Stimulated activated CD8-positive, alpha-beta memory T cell treated with anti-CD3 and anti-CD28 coated beads, Interleukin-12 subunit alpha, Interleukin-12 subunit beta, amount 100 ng/mL, for 24 hours (primary cell): ENCODE measurements around the gene ATXN7.

Experiments used
- DNase-seq: peaks from one replicate; pipeline ENCODE4 v3.0.0-alpha.2; 2020; ENCODE audit errors: extremely low read depth

Gene ATXN7

DNA sequence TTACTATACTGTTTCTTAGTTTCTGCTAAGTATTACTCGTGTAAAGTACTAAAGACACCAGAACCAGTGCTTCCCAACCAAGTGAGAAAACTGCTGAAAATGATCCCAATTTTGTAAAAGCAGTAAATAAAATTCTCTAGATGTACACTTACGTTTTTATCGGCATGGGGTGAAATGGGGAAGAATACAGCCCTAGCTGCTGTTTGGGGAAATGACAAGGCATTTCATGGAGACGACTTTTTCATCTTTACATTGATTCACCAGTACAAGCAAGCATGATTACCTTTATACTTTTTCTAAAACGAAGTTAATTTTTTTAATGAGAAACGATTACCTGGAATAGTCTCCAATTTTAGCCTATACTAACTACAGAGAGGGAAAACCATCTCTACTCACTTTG is 158.3 kb downstream of the ATXN7 start:
- no peak for DNase-seq

DNA sequence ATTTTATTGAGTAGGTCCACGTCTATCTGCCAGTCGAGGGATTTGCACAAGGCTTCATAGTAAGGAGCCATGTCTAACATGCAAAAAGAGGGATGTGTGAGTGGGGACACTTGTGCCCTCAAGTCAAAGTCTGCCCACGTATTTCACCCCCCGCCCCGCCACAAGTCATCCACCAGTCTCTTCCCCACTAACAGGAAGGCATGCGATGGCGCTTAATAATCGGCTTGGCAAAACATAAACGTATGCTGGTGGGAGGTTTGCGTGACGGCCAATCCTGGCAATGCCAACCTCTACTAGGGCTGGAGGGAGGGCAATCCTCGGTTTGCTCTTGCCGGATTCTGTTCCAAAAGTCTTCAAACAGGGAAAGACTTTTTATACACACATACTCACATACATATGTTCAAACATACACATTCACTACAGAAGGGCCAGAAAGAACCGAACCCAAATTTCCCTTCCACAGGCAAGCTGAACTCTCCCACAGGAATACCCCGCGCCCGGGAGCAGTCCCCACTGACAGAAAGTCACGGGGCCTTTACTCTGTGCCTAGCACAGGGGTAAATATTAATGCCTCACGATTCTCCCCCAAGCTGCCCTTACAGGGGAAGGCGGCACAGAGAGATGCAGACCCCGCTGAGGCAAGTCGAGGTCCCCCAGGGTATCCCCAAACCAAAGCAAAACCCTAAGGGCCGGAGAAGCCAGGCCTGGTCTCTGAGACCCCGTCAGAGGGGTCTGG is 159.0 kb downstream of the ATXN7 start:
- DNase-seq: no peak

DNA sequence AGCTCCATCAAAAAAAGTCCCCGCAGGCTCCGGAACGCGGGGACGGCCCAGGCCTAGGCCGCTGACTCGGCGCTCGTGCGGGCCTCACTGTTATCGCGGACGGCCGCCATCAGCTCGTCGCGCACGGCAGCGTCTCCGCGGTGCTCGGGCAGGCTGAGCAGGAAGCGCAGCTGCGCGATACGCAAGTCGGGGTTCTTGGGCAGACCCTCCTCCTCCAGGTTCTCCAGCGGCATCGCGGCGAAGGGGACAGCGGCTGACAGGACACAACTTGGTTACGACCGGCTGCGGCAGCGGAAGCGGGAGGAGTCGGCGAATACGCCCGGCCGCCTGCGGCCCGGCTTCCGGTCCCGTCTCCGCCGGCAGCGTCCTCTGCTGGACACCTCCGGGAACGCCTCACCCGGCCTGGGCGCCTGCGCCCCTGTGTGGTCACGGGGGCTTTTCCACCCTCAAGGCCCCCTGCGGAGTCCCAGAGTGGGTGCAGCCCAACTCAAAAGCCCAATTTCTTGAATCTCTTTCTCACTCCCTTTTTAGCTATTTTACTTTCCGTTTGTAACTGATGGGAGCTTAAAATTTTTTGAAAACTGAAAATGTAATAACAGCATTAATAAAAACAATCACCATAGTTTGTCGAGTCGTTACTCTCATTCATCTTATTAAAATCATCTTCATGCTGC is 159.7 kb downstream of the ATXN7 start, which contains the start of gene PSMD6:
Gene PSMD6 (minus strand): TSS at position 308 of the 674 bp plus-strand sequence. CDS start 75 bp downstream, at position 233.
- peak; percentile 81 for DNase-seq

DNA sequence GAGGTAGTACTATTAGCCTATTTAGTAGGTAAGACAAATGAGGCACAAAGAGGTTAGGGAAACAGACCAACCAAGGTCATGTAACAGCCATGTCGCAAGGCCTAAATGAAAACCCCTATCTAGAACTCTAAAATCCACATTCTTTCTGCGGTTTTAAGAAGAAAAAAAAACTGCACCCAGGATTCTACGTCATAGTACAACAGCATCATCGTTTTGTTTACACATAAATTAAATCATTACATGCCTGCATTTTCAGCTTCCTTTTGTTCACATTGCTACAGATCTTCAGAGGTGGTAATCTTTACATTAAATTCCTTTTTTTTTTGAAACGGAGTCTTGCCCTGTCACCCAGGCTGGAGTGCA is 160.2 kb downstream of the ATXN7 start:
- DNase-seq: no peak

DNA sequence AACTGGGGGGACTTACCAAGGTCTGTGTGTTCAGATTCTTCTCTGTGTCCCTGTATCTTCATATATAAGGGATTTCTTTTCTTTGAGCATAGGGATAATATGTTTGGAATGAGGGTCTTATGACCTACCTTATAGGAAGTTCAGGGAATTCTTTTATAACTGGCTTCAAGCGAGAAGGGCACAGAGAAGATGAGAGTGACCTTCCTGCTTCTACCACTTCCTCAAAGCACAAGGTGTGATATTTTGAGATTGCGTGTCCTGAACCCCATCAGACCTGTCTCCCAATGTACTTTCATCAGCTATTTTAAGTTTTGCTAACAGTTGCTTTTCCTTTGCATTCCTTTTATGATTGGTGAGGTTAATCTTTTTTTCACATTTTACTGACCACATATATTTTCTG is 162.7 kb downstream of the ATXN7 start:
- no peak for DNase-seq

DNA sequence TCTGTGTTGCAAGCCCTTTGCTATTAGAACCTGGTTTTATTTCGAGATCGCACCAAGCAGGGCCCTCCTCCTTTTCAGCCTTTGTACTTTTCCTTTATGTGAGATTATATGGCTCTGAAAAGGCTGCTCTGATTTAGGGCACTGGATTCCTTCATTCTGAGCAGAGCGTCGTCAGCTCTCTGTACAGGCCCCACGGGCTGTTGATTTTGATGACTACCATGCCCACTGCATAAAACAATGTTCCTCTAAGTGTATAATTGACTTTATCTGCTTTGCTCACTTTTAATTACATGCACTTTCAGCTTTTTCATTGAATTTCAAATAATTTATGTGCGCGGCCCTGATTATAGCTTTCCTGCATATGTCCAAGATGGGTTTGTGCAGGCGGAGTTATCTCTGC is 164.0 kb downstream of the ATXN7 start:
- no peak for DNase-seq

DNA sequence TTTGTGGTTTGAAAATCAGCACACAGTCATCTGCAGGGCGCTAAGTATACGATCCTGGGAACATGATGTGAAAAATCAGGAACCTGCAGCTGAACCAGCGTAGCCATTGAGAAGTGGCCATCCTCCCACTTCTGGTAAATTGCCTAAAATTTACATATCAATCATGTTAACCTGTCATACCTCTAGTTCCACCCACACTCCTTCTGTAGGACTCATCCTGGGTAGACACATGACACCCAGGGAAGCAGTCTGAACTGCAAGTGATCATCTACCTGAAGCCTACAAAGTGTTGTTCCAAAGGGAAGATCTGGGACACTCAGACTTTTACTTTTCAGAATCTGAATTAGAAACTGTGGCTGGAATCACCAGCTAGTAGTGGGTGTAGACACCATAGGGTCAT is 165.1 kb downstream of the ATXN7 start:
- no peak for DNase-seq

DNA sequence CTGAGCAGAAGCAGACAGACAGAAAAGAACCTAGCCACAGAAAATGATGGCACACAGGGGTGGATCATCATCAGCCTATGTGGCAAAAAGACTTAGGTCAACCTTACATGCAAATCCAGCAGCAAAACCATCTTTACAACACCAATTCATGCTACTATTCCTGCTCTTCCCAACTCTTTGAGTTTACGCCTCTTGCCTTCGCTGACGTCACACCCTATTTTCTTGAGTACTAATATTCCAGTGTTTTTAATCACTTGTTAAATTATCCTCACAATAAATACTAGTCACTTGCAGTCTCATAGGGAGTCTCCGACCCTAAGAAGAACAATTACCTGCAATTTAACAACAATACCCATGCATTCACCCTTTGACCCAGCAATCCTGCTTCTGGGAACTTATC is 165.6 kb downstream of the ATXN7 start:
- DNase-seq: no peak

DNA sequence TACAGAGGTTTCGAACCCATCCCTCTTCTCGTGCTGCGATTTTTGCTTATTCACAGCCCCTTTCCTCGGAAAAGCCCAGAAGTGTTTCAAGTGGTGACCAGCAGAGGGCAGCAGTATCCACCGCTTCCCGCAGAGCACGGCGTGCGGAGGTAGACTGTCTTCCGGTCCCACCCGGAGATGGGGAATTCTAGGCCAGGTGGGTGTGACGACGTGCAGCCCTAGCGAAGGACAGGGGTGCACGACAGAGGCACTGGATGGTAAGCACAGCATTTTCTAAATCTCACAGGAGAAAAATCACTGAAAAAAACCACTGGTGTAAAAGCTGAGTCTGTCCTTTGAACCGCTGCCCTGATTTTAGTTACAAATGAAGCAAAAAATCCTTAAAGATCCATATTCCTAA is 167.1 kb downstream of the ATXN7 start:
- DNase-seq: peak; percentile 45

DNA sequence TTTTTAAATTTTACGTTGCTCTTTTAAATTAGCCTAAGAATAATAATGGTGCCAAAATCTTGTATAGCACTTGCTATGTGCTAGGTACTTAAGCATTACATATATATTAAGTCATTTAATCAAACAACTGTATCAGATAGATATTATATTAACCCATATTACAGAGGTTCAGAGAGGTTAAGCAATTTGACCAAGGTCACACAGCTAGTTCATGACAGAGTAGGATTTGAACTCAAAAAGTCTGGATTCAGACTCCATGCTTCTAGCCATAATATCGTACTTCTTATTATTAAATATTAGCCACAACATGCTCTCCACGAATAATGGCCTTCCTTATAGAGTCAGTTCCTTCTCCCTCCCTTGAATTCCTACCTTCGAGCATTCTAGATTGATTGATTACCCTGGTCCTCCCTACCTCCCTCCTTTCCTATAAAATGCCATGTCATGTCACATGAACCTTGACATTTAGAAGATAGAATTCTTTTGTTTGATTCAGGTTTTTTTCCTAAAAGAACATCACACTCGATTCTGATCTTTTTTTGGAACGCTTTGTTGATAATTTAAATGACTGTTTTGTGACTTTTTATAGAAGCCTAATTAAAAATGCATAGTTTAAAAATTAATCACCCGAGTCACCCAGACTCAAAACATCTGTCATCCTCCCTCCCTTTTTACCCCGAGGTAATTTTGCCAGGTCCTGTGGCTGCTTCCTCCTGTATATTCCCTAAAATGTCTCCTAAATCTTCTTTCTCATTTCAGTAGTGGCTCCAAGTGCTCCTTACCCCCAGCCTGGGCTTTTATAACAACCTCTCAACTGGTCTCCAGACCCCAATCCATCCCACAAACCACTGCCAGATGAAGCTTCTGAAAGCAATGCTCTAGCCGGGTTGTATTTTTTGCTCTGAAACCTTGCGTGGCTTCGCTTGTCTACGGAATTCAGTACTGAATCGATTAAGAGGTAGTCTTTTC is 168.2 kb downstream of the ATXN7 start:
- no peak for DNase-seq

DNA sequence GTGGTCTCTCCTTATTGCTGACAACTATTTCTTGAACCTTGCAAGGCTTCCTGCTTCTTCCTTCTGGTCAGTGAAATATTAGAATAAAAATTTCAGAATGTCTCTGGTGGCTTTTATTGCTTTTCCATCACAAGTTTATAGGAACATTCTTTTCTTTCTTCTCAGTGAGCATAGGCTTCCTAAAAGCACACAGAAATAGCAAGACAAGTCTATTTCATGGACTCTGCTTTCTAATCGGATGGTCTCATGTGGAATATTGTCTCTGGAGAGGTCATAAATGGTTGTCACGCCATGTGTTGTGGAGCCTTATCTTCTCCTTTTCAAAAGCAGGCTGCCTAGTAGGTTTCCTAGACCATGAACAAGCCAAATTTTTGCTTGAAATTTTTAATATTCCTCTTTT is 169.4 kb downstream of the ATXN7 start:
- no peak for DNase-seq

DNA sequence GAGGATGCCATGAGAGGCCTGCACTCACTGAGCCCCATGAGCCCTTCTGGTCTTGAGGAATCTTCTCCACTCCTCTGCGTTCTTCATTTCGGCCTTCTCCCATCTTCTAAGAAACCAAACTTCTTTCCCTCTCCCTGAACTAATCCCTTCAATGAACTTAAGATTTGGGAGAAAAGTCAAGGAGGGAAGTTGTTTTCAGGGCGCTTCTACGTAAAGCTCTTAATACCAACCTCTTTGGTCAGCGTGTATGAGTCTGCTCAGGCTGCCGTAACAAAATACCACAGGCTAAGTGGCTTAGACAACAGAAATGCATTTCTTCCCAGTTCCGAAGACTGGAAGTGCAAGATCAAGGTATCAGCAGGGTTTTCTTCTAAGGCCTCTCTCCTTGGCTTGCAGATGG is 173.4 kb downstream of the ATXN7 start:
- DNase-seq: no peak

DNA sequence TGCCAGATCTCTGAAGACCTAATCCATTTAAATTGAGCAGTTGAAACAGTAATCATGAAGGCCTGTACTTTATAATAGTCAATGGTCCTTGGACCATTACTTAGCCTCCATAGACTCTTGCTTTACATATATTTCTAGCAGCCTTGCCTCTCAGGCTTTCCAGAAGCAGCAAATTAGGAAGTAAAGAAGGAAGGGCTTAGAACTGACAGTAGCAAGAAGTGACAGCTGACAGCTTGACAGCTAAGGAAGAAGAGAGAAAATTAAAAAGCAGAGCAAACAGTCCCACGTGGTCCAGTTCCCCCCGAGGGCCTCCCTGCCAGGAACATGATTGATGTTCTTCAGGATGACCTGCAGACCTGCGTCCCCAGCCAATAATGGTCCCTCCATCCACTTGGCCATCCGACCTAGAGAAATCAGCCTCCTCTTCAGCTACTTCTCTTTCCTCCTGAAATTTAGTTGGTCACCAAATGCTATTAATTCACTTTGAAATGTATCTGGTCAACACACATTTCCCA is 174.6 kb downstream of the ATXN7 start:
- no peak for DNase-seq

DNA sequence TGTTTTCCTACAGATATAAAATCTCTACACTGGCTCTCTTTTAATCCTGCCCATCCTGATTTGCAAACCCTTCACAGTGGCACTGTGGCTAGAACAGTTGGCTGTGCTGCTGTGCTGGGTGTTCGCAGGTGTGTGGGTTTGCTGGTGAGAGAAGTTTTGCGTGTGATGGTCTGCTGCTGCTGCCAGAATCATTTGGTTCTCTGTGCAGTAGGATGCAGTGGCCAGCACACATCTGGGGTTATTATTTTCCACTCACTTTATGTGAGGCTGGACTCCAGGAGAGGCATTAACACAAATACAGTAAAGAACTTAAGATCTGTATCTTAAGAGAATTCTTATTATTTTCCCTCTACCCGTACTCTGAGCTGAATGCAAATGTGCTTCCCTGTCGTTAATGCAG is 175.7 kb downstream of the ATXN7 start:
- DNase-seq: no peak

DNA sequence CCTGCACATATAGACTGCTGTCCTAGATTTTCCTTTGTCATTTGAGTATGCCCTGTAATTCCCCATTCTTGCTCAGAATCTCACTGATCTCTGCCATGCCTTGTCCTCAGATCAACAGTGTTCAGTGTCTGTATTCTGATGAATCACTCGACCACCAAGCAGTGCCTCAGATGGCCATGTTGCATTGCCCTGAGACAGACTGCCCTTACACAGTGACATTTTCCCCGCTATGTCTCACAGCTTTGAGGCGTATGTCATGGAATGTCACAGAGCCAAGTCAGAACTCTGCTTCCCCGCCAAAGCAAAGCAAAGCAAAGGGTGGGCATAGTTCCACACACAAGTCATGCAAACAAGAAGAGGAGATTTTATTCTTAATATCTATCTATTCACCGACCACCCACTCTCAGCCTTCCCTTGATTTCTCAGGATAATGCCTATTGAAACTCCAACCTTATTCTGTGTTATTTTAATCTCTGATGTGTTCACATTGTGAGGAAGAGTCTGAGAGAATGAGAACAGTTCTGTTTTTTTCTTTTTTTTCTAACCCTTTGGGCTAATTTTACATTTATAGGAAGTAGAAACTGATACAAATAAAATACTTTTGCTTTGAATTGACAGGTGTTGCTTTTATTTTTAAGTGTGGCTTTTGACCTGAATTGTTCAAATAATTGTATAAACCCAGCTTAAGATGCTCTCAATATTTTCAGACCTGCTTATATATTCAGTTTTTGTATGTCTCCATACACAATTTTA is 176.5 kb downstream of the ATXN7 start:
- no peak for DNase-seq

DNA sequence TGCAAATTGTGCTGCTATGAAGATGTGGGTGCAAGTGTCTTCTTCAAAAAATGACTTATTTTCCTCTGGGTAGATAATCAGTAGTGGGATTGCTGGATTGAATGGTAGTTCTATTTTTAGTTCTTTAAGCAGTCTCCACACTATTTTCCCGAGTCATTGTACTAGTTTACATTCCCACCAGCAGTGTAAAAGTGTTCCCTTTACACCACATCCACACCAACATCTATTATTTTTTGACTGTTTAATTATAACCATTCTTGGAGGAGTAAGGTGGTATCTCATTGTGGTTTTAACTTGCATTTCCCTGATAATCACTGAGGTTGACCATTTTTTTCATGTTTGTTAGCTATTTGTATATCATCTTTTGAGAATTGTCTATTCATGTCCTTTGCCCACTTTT is 179.3 kb downstream of the ATXN7 start:
- DNase-seq: no peak

DNA sequence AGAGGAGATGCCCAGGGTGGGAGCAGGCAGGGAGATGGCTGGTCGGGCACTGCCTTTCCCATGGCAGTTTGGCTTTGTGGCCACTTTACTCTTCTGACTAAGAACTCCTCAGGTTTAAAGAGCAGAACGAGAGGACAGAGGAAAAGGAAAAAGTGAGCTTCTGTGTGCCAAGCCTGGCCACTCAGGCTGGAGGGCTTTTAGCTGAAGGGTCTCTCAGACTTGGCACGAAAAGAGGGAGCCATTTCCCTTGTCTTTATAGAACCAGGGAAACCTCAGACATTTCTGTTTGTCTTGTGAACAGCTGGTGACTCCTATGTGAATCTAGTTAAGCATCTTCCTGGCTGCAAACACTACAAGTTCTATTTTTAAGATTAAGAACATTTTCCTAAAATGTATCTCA is 182.9 kb downstream of the ATXN7 start:
- no peak for DNase-seq

DNA sequence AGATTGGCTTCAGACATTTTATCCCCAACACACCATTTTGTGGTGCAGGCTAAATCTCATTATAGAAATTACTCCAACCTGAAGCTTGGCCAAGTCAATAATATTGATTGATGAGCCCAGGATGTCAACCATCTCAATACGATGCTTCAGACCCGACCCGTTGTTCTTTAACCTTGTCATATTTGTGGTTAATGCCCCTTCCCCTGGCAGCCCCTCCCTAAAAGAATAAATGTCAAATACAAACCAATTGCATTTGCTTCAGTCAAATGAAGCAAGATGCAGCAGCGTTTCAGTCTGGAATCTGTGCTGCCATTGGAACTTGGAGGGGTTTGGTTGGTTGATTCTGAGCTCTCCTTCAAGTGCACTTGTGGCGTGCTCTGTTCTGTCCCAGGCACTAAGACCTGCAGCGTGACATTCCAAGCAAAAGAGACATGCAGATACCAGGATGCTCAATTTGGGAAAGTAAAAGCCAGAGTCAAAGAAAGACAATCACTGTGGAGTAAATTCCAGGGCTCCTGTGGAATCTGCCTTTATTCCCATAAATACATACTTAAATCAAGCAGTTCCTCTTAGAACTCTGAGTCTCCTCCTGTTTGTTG is 183.4 kb downstream of the ATXN7 start:
- no peak for DNase-seq

DNA sequence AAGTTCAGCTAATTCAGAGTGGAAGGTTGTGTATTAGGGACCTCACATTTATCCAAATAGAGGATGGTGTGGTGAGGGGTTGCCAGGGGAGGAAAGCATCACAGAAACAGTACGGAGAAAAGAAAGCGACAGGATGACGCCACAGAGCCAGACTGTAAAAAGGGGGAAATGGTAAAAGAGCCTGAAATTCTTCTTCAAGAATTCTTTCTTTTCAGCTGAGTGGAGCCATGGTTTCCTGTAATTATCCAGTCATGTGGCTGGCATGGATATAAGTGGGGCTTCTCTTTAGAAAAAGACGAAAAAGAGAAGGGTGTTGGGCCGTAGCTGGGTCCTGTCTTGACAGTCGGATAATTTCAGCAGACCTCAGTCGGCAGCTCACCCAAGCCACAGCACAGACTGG is 184.1 kb downstream of the ATXN7 start:
- DNase-seq: no peak

DNA sequence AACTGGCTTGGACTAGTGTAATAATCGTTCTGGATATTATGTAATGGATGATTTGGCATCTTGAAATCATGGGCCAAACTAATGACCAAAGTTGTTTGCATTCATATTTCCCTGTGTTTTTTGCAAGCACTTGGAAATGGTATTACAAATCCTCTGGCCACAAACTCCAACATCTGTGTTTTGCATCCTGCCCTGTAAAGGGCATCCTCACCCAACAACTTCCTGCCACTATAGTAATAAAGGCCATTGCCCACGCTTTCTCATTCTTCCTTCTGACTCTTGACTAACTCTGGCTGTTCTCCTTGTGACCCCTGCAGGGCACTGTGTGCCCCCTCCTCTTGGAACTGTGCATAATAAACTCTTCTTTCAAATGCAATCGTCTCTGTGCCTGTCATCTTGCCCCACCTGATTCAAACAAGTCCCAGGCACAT is 185.0 kb downstream of the ATXN7 start:
- DNase-seq: no peak

DNA sequence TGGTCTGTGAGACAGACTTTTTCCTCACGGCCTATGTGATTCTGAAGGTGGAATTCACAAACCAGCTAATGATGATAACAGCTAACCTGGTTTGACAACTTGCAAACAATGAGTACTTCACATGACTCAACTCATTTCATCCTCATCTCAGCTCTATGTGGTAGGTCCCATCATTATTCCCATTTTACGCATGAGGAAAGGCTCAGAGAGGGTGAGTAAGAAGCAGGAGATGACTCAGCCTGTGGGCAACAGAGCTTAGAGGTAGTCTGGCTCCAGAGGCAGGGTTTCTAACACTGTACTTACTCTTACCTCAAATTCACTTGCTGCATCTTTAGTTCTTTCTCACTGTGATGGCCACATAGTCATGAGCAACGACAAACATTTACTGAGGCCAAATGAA is 185.5 kb downstream of the ATXN7 start:
- no peak for DNase-seq
